ENCODE measurements around the gene ARSI. TPM values are rescaled to one million over a fixed set of nuclear protein-coding genes. Genes with fewer than 3 reads are reported as not detected.

Gene ARSI
- total RNA-seq, 1 experiment from 2014 or later: 0.71 TPM

DNA sequence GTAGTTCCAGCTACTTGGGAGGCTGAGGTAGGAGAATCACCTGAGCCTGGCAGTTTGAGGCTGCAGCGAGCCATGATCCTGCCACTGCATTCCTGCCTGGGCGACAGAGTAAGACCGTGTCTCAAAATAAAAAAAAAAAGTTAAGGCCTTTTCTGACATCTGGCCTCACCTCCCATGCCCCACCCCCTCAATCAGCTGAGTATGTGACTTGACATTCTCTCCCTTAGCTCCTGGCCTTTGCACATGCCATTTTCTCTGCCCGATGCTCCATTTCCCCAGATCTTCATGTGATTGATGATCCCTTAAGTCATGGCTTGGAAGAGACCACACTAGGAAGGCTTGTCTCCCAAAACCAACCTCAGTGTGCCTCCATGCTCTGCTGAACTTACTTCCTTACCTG is 37.1 kb upstream of the ARSI start:
- DNase-seq: no peak
- TF ChIP-seq, protein P1, sequence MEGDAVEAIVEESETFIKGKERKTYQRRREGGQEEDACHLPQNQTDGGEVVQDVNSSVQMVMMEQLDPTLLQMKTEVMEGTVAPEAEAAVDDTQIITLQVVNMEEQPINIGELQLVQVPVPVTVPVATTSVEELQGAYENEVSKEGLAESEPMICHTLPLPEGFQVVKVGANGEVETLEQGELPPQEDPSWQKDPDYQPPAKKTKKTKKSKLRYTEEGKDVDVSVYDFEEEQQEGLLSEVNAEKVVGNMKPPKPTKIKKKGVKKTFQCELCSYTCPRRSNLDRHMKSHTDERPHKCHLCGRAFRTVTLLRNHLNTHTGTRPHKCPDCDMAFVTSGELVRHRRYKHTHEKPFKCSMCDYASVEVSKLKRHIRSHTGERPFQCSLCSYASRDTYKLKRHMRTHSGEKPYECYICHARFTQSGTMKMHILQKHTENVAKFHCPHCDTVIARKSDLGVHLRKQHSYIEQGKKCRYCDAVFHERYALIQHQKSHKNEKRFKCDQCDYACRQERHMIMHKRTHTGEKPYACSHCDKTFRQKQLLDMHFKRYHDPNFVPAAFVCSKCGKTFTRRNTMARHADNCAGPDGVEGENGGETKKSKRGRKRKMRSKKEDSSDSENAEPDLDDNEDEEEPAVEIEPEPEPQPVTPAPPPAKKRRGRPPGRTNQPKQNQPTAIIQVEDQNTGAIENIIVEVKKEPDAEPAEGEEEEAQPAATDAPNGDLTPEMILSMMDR (IDR thresholded peaks at IDR 0.05; ENCODE audit: unreplicated experiment): no peak
- intact Hi-C loops (cut with micrococcal nuclease; ENCODE audit: unreplicated experiment): no loop called here
- no TSS peak for BruUV-seq (replicated peaks)
- CTCF ChIA-PET: interaction anchor here (1.1 kb wide), 1 partner anchor 11 kb away, joined by 4 read pairs; no protein-coding TSS in a partner anchor
- Mint-ChIP-seq H3K27me3 (ENCODE audit: unreplicated experiment) (no peaks in the 10 kb centered on the region), H3K4me3 (ENCODE audit: low read depth, unreplicated experiment) (no peak overlapping the region), H3K9me3 (ENCODE audit: low read depth, unreplicated experiment) (no peaks in the 10 kb centered on the region), H3K36me3 (ENCODE audit: insufficient read depth, unreplicated experiment) (no peaks in the 10 kb centered on the region), H3K4me1 (ENCODE audit: low read depth, unreplicated experiment) (no peaks in the 10 kb centered on the region), H3K27ac (ENCODE audit: unreplicated experiment) (no peak overlapping the region)

DNA sequence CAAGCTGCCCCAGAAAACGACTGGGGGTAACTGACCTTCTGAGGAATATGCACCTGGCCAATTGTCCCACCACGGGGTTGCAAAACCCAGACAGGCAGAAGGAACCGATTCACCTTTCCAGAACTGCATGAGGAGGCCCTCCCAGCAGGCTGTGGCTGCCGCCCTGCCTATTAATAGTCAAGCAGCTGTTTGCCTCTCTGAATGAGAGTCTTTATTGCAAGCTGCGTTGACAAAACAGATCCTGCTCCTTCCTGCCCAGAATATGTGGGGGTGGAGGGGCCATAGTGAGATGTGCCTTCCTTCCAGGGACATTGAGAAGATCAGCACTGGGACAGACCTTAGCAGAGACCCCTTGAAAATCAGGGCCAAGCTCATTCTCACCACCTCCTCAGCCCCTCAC is 36.5 kb upstream of the ARSI start:
- Mint-ChIP-seq H3K27me3 (ENCODE audit: unreplicated experiment) (no peaks in the 10 kb centered on the region), H3K9me3 (ENCODE audit: low read depth, unreplicated experiment) (no peaks in the 10 kb centered on the region), H3K27ac (ENCODE audit: unreplicated experiment) (no peak overlapping the region), H3K4me1 (ENCODE audit: low read depth, unreplicated experiment) (no peaks in the 10 kb centered on the region), H3K36me3 (ENCODE audit: insufficient read depth, unreplicated experiment) (no peaks in the 10 kb centered on the region), H3K4me3 (ENCODE audit: low read depth, unreplicated experiment) (no peak overlapping the region)
- TF ChIP-seq, protein P1 (IDR thresholded peaks at IDR 0.05; ENCODE audit: unreplicated experiment): no peak
- intact Hi-C loops (cut with micrococcal nuclease; ENCODE audit: unreplicated experiment): no loop called here
- CTCF ChIA-PET: interaction anchor here (1.1 kb wide), 1 partner anchor 12 kb away, joined by 4 read pairs; no protein-coding TSS in a partner anchor
- no peak for DNase-seq
- BruUV-seq (replicated peaks): no TSS peak

DNA sequence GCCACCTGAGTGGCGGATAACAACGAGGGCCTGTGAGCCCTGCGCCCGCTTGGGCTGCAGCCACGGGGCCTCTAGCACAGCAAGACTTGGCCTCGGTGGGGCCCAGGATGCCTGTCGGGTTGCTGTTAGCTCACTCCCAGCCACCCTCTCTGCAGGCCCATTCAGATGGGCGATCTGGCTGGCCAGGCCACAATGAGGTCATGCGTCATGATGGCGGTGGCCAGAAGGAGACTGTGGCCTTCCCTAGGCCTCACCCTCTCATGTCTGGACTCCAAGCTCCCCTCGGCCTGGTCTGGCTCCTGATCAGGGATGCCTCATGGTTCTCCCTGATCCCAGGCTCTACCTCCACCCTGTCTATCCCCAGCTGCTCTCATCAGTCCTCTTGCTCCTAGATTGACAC is 35.8 kb upstream of the ARSI start:
- Mint-ChIP-seq H3K27ac (ENCODE audit: unreplicated experiment) (no peak overlapping the region), H3K27me3 (ENCODE audit: unreplicated experiment) (no peaks in the 10 kb centered on the region), H3K4me3 (ENCODE audit: low read depth, unreplicated experiment) (no peak overlapping the region), H3K36me3 (ENCODE audit: insufficient read depth, unreplicated experiment) (no peaks in the 10 kb centered on the region), H3K4me1 (ENCODE audit: low read depth, unreplicated experiment) (no peaks in the 10 kb centered on the region), H3K9me3 (ENCODE audit: low read depth, unreplicated experiment) (no peaks in the 10 kb centered on the region)
- CTCF ChIA-PET: no interaction called here
- TF ChIP-seq, protein P1 (IDR thresholded peaks at IDR 0.05; ENCODE audit: unreplicated experiment): no peak
- no peak for DNase-seq
- intact Hi-C loops (cut with micrococcal nuclease; ENCODE audit: unreplicated experiment): no loop called here
- no TSS peak for BruUV-seq (replicated peaks)

DNA sequence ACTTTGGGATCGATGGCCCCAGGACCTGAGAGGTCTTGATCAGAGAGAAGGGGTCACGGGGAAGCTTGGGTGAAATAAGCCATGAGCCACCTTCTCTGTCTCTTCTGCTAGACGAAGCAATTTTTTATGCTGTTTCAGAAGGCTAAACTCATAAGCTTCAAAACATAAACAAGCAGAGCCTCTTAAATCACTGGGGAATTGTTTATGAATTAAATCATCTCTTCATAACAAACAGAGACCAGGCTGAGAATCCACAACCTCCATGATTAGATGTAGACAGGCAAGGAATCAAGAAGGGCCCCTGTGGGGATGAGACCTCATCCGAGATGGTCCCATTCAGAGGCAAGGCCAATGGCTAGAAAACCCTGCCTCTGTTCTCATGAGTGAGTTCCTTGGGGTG is 33.1 kb upstream of the ARSI start:
- intact Hi-C loops (cut with micrococcal nuclease; ENCODE audit: unreplicated experiment): no loop called here
- TF ChIP-seq, protein P1 (IDR thresholded peaks at IDR 0.05; ENCODE audit: unreplicated experiment): no peak
- Mint-ChIP-seq H3K36me3 (ENCODE audit: insufficient read depth, unreplicated experiment) (no peaks in the 10 kb centered on the region), H3K27ac (ENCODE audit: unreplicated experiment) (no peak overlapping the region), H3K27me3 (ENCODE audit: unreplicated experiment) (no peaks in the 10 kb centered on the region), H3K9me3 (ENCODE audit: low read depth, unreplicated experiment) (no peaks in the 10 kb centered on the region), H3K4me1 (ENCODE audit: low read depth, unreplicated experiment) (no peaks in the 10 kb centered on the region), H3K4me3 (ENCODE audit: low read depth, unreplicated experiment) (no peak overlapping the region)
- BruUV-seq (replicated peaks): no TSS peak
- DNase-seq: no peak
- CTCF ChIA-PET: no interaction called here
